ENCODE measurements around the gene PPY.
A peak's percentile ranks its signal among the peaks of the same experiment; 100 is the strongest.
"Not testable (repeated sequence)": the region's sequence is repeated elsewhere in the genome, so short reads cannot be mapped to it uniquely, and the experiment has no call there.

Gene PPY

GRCh38 chr17:43928609-43929008, 13.7 kb downstream of the PPY start:
- DNase-seq = no peak

DNA sequence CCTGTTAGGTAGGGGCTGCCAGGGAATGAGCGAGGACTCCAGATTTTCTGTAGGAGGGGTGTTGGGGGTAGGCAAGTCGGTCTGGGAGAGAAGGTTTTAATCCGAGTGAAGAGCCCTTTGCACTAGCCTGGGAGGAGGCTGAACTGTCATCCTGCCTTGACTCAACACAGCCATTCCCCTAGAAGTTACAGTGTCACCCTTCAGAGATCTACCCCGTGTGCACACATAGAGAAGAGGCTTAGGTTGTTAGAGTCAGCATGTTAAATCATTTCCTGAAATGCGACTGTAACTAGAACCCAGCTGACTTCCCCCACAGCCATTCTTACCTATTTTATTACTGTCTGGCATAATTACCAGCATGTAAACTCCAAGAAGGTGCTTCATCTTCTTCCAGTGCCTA, 14.3 kb downstream of the PPY start:
- DNase-seq = not testable (repeated sequence)

DNA sequence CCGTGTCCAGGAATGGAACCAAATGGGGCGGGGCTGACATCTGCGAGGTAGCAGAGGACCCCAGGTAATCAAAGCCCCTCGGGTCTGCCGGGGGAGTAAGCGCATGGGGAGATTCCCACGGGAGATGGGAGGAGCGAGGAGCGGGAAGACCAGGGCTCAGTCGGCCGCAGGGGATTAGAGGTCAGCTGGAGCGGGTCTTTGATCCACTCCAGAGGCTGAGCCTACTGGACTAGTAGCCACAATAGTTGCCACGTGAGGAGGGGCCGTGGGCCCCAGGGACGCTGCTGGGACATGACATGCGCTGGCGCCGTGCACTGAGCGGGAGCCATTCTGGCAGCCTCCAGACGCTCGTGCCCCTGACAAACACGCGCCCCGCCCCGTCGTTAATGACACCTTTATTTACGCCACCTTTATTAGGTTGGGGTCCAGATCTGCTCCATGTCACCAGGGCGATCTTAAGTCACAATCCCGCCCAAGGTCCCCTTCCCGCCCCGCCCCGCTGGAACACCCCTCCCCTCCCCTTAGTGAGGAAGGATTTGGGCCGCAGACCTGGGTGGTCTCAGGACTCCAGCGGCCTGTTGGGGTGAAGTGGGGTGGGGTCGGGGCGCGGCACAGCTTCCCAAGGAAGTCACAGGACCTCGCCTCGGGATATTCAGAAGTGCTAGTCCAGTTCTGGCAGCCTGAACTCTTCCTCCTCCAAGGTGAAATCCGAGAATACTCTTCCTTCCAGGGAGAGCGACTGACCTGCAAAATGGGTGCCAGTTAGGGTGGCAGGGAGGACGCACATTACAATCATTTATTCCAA, 15.0 kb downstream of the PPY start:
- peak; percentile 62 for DNase-seq

DNA sequence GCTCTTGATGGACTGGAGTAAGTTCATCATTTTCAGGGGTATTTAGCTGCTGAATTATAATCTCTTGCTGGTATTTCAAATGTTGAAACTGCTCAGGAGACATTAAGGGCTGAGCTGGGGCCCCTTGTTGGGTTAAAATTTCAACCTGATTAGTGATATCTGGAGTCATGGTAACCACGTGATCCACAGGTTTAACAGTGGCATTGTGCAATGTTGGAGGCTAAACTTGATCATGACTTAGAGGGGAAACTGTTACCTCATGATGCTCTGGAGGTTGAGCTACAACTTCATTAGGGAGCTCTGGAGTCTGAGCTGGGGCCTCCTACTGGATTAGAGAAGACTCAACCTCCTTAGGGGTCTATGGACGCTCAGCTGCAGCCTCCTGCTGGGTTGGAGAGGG, 17.7 kb downstream of the PPY start:
- no peak for DNase-seq

- DNase-seq = no peak
These were observed 21.7 kb downstream of the PPY start for GRCh38 chr17:43920500-43921095.

DNA sequence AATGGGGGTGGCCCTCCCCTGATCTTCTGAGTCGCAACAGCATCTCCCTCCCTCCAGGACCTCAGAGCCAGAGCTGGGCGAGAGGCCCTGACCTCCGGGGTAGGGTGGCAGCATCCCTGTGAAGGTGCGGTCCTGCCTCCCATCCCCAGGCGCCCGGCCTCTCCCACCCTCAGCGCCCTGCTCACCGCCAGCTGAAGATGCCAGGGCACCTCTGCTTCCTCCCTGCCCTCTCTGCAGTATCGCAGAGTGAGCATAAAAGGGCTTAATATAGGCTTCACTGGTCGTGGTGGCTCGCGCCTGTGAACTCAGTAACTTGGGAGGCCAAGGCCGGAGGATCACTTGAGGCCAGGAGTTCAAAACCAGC, 24.3 kb downstream of the PPY start:
- no peak for DNase-seq

DNA sequence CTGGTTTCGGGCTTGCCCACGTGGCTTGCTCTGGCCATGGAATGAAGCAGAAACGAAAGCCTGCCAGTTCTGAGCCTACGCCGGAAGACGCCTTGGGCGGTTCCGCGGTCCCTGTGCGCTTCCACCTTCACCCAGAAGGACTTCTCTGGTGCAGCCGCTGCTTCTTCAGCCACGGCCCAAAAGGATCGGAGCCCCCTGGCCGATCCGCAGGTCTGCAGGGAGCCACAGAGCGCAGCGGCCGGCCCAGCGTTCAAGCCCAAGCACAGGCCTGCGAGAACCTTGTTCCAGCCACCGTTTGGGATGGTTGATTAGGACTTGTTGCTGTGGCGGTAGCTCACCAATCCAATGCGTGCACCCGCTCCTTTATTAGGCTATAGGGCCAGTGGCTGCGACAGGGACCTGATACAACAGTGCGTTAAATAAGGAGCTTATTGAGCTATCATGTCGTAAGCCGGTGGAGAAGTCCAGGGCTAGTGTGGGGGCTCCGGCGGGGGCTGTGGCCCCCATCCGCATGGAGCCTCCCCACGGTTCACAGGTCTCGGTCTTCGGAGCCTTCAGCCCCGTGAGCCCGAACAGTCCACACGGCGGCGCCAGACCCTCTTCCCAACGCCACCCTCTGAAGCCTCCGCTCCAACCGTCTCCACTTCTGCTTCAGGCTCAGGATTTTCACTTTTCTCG, 24.8 kb downstream of the PPY start:
- DNase-seq = peak; percentile 76

DNA sequence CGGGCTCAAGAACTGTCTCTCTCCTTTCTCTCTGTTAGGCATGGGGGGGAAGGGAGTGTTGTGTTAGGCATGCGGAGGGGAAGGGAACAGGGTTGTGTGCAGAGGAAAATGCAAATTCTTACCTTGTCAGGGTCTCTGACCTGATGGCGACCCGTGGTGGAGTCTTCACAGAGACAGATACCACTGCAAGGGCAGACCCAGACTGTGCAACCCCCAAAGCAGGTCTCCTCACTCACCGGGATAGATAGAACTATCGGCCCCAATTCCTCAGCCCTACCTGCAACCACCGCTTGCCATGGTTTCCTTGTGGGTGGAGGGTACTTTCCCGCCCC, 25.3 kb downstream of the PPY start:
- no peak for DNase-seq

DNA sequence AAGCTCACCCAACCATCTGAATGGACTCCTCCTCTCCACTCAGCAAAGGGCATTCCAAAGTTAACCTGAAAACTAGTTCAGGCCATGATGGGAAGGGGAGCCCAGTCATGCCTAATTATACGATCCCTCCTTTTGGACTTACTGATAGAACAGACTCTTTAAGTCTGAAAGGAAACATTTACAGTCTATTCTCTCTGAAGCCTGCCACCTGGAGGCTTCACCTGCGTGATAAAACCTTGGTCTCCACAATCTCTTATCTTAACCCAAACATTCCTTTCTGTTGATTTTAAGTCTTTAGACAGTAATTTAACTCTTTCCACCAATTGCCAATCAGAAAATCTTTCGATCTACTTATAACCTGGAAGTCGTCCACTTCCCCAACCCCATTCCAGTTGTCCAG, 25.9 kb downstream of the PPY start:
- no peak for DNase-seq

DNA sequence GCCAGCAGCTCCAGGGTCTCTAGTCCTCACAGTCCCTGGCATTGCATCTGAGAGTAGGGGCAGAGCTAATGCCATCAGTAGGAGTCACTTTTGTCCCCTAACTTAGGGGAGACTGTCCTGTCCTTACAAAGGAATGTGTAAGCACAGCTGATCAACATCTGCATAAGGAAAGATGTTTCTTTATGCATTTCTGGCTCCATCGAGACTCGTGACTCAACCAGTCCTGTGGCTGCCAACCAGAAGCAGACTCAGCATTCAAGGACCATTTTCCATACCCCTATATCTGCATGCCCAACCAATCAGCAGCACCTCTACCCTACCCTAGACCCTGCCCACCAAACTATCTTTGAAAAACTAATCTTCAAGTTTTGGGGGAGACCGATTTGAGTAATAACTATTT, 26.7 kb downstream of the PPY start:
- no peak for DNase-seq

DNA sequence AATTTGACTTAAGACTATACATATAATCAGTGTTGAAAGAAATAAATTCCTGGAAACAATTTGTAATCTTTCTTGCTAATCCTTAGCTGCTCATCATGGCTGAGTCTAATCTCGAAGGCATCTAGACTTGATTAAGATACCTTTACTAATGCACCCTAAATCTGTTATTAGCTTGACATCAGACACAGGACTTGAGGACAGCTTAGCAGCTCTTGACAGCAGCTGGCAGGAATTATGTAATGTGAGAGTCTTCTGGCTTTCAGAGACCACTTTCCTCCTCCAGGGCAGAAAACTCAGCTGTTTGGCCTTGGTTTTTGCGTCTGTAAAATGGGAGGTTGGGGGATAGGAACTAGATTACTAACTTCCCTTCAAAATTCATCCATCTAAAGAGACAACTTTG, 27.8 kb downstream of the PPY start:
- no peak for DNase-seq

DNA sequence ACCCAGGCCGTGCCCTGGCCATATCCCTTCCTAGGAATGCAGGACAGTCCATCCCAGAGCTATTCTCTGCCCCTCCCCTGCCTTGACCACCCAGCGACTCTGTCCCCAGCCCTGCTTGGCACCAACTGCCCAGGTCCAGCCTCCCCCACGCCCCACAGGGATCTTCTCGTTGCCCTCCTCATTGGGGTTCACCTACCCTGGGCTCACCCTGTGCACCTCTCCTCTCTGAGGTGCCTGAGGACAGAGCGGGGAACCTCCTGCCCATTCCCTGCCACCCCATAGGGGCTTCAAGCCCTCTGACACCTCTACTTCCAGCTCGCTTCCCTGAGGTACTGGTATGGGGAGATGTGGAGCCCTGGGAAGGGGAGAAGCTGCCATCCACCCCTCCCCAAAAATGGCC, 28.7 kb downstream of the PPY start:
- no peak for DNase-seq

DNA sequence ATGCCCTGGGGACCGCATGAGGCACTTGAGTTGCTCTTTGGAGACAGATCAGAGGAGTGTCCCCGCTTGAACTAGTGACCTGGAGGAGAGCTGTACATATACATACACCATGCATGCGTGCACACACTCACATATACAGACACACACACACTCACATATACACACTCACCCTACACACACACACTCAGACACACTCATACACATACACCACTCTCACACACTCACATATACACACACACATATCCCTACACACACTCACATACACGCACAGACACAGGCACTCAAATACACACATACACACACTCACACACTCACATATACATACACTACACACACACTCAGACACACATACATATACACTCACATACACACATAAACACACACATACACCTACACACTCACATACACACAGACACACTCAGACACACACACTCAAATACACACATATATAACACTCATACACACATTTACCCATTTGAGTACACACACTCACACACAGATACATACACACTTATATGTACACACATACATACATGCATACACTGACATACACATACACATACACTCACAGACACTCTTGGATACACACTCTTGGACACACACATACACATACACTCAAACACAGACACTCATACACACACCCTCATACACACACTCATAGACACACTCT, 29.5 kb downstream of the PPY start:
- no peak for DNase-seq

GRCh38 chr17:43911904-43912303, 30.4 kb downstream of the PPY start:
- DNase-seq = no peak

- DNase-seq = no peak
These were observed 32.6 kb downstream of the PPY start for GRCh38 chr17:43909537-43910231.

- DNase-seq = peak; percentile 67
These were observed 34.1 kb downstream of the PPY start for GRCh38 chr17:43907998-43908721.

DNA sequence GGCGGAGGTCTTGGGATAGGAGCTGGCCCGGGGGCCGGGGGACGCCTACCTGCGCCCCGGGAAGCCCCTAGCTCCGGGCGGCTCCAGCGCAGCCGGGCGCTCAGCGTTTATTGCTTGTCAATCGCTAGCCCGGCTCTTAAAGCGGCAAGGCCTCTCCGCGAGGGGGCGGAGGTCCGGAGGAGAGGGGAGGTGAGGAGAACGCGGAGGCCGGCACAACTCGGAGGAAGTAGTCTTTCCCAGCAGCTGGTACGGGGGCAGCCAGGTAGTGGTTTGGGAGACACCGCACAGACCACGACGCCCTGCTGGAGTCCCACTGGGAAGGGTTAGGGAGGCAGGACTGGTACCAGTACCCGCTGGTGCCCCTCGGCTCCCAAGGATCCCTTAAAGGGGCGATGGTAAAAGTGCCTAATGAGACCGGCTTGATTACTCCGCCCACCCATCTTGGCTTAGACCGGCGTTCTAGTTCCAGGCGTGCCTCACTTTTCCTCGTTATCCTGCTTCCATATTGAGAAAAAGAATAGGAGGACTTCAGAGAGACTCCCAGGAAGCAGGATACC, 34.8 kb downstream of the PPY start, which contains the start of gene MPP2:
MPP2 (minus strand) TSS at position 112 of the 557 bp plus-strand sequence. CDS start 3,076 bp downstream, outside the sequence.
- DNase-seq = peak; percentile 78

DNA sequence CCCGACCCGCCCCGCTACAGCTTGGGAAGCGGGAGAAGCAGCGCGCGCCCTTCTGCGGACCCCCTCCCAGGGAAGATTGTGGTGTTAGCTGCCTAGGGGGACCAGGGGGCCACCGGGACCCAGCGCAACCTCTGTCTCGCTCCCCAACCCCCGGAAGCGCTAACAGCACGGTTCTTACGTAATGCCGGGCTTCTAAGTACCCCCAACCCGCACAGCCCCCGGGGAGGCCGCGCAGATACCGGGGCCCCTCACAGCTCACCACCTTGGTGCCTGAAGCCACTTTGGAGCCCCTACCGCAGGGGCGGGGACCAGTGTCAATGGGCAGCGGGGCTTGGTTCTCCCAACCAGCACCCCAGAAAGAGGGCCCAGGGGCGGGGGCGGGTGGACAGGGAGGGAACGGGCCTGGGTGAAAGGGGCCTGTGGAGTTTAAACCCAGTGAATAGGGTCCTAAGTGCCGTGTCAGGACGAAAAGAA, 35.3 kb downstream of the PPY start:
- no peak for DNase-seq

GRCh38 chr17:43905985-43906852, 36.1 kb downstream of the PPY start:
- no peak for DNase-seq

DNA sequence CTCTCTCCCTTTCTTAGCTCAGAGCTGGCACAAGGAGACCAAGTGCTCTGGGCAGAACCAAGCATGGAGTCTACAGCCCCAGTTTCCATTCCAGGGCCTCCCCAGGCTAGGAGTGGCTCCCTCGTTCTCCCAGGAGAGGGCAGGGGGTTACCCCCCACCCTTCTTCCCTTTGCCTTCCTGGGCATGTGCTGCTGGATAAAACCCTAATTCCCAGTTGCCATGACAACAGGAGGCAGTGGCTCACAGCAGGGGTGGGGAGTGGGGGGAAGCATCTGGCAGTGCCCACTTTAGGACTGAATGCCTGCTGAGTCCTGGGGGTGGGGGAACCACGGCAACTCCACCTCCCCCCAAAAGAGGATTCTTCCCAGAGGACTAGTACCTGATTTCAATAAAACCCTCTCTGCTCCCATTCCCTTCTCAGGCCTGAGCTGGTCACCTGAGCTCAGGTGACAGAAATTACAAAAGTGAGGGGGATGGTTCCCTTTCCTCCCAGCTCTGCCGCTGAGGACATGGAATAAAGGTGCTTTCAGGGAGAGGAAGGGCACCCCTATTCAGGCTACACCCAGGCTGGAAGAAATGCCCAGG, 36.8 kb downstream of the PPY start:
- no peak for DNase-seq

All from activated CD8-positive, alpha-beta memory T cell treated with anti-CD3 and anti-CD28 coated beads, Interleukin-2, amount 50 U/mL, for 48 hours (primary cell).